GM12875 (cell line): ENCODE measurements around the gene GALNT1.

Experiments used
- H3K4me3 ChIP-seq: one replicate; pipeline ENCODE4 v1.5.1; 2011; ENCODE audit warnings: low read depth, low read length, control low read depth
- CTCF ChIP-seq: IDR thresholded peaks from 2 replicates; pipeline ENCODE4 v1.5.1; 2011; ENCODE audit warnings: low read depth, mild to moderate bottlenecking, control low read depth, inconsistent platforms, low read length, moderate library complexity, borderline replicate concordance; ENCODE audit not compliant: insufficient read depth

The GALNT1 gene

GRCh38 chr18:35662293-35663062 lies 80.9 kb downstream of the GALNT1 start:
- TF ChIP-seq CTCF, result no peak
- no peak overlapping the region for H3K4me3 ChIP-seq

- H3K4me3 ChIP-seq, result no peak overlapping the region
- TF ChIP-seq CTCF, result no peak
These were observed 90.5 kb downstream of the GALNT1 start for GRCh38 chr18:35671966-35672603.

GRCh38 chr18:35672897-35673296 lies 91.4 kb downstream of the GALNT1 start:
- H3K4me3 ChIP-seq, result no peak overlapping the region
- no peak for TF ChIP-seq CTCF

- TF ChIP-seq CTCF, result no peak
These were observed 92.1 kb downstream of the GALNT1 start for GRCh38 chr18:35673682-35674081.

GRCh38 chr18:35680139-35680551 lies 98.6 kb downstream of the GALNT1 start:
- TF ChIP-seq CTCF, result no peak
- no peak overlapping the region for H3K4me3 ChIP-seq

More at GRCh38 chr18:35673682-35674081, 92.1 kb downstream of the GALNT1 start:
- H3K4me3 ChIP-seq, result no peak overlapping the region

GRCh38 chr18:35682281-35682867 lies 100.8 kb downstream of the GALNT1 start:
- H3K4me3 ChIP-seq, result no peak overlapping the region
- TF ChIP-seq CTCF, result no peak
